Neural crest cell (in vitro differentiated cells): ENCODE data around the gene TYMS. TPM values are rescaled to one million over a fixed set of nuclear protein-coding genes. Genes with fewer than 3 reads are reported as not detected.
A peak's percentile ranks its signal among the peaks of the same experiment; 100 is the strongest.

Experiments used
- DNase-seq: peaks from one replicate; pipeline ENCODE4 v3.0.0; 2021; ENCODE audit warnings: low read depth, mixed read lengths, low spot score
- H3K27ac Mint-ChIP-seq: one replicate; pipeline ENCODE4 v1.8.0; 2021; ENCODE audit warnings: mild to moderate bottlenecking, mixed read lengths; ENCODE audit not compliant: unreplicated experiment
- H3K27me3 Mint-ChIP-seq: 2 replicates; pipeline ENCODE4 v1.8.0; 2021; ENCODE audit warnings: low read depth, mild to moderate bottlenecking, mixed read lengths
- H3K36me3 Mint-ChIP-seq: 2 replicates; pipeline ENCODE4 v1.8.0; 2021; ENCODE audit warnings: low read depth, mild to moderate bottlenecking, mixed read lengths
- H3K4me1 Mint-ChIP-seq: 2 replicates; pipeline ENCODE4 v1.8.0; 2021; ENCODE audit warnings: mixed read lengths
- H3K4me3 Mint-ChIP-seq: one replicate; pipeline ENCODE4 v1.8.0; 2021; ENCODE audit warnings: mild to moderate bottlenecking, mixed read lengths
- H3K9me3 Mint-ChIP-seq: 2 replicates; pipeline ENCODE4 v1.8.0; 2021; ENCODE audit warnings: mixed read lengths
- CTCF ChIP-seq: fragments of 200-600 bp; sonication (generic); conservative IDR thresholded peaks from 2 replicates; pipeline ENCODE4 v1.5.0; 2021; ENCODE audit warnings: antibody characterized with exemption, mild to moderate bottlenecking
- total RNA-seq: library from RNA; stranded (reverse); gene quantifications from 2 replicates; pipeline ENCODE4 v1.2.1, GENCODE V29; 2021

TYMS gene
- total RNA-seq, 1 donor from 2014 or later, result 268 TPM

- peak overlapping the region; percentile 89 for H3K4me3 Mint-ChIP-seq
- DNase-seq, result peak; percentile 19
- TF ChIP-seq CTCF, result no peak
- H3K4me1 Mint-ChIP-seq, result peaks cover 26% of the 10 kb centered on the region
- no peaks in the 10 kb centered on the region for H3K9me3 Mint-ChIP-seq
- peaks cover 4% of the 10 kb centered on the region for H3K36me3 Mint-ChIP-seq
- no peaks in the 10 kb centered on the region for H3K27me3 Mint-ChIP-seq
- H3K27ac Mint-ChIP-seq, result peak overlapping the region; percentile 57
These were observed 54.4 kb downstream of the TYMS start for GRCh38 chr18:711657-712400.

GRCh38 chr18:712401-713134 lies 55.1 kb downstream of the TYMS start, which contains the start of gene ENOSF1:
ENOSF1 (minus strand) TSS chr18:712630; CDS start chr18:712587, 43 bp downstream.
- H3K27me3 Mint-ChIP-seq, result no peaks in the 10 kb centered on the region
- H3K4me3 Mint-ChIP-seq, result peak within 1 kb of the TSS; percentile 89
- H3K36me3 Mint-ChIP-seq, result peaks cover 4% of the 10 kb centered on the region
- TF ChIP-seq CTCF, result peak; percentile 92
- H3K9me3 Mint-ChIP-seq, result no peaks in the 10 kb centered on the region
- DNase-seq, result peak; percentile 88
- peak within 1 kb of the TSS; percentile 57 for H3K27ac Mint-ChIP-seq
- peaks cover 26% of the 10 kb centered on the region for H3K4me1 Mint-ChIP-seq

- H3K9me3 Mint-ChIP-seq, result no peaks in the 10 kb centered on the region
- H3K27ac Mint-ChIP-seq, result no peak overlapping the region
- no peaks in the 10 kb centered on the region for H3K27me3 Mint-ChIP-seq
- no peak for TF ChIP-seq CTCF
- no peak for DNase-seq
- peaks cover 4% of the 10 kb centered on the region for H3K36me3 Mint-ChIP-seq
- H3K4me1 Mint-ChIP-seq, result peaks cover 26% of the 10 kb centered on the region
- H3K4me3 Mint-ChIP-seq, result no peak overlapping the region
These were observed 55.7 kb downstream of the TYMS start for GRCh38 chr18:713135-713490.

DNA sequence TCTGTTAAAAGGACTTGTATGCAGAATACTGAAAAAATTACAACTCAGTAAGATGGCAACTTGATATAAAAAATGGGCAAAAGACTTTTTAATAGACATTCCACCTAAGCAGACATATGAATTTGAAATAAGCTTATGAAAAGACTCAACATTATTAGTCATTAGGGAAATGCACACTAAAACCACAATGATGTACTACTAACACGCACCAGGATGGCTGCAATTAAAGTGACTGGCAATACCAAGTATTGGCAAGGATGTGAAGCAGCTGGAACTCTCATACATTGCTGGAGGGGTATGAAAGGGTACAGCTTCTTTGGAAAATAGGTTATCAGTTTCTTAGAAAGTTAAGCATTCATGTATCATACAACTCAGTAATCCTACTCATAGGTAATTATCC lies 58.2 kb downstream of the TYMS start:
- H3K27ac Mint-ChIP-seq, result no peak overlapping the region
- DNase-seq, result no peak
- peaks cover 10% of the 10 kb centered on the region for H3K4me1 Mint-ChIP-seq
- no peak overlapping the region for H3K4me3 Mint-ChIP-seq
- H3K27me3 Mint-ChIP-seq, result no peaks in the 10 kb centered on the region
- H3K9me3 Mint-ChIP-seq, result no peaks in the 10 kb centered on the region
- TF ChIP-seq CTCF, result no peak
- H3K36me3 Mint-ChIP-seq, result peaks cover 3% of the 10 kb centered on the region

DNA sequence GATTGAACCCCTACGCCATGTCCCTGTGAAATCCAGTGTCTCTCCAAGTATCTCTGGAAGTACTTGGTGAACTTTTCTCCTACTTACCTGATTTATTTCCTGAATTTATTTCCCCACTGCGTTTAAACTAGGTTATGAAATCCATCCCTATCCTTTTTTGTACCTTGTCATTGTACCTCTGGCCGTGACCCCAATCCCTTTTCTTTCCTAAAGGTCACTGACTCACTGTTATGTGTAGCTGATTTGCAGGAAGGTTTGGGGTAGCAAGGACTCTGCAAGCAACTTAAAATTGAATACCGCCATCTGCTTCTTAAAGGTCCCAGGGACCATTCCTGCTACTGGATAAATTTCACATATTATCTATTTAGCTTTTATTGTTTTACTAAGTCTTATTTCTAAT lies 59.5 kb downstream of the TYMS start:
- no peak for TF ChIP-seq CTCF
- H3K27ac Mint-ChIP-seq, result no peak overlapping the region
- no peaks in the 10 kb centered on the region for H3K9me3 Mint-ChIP-seq
- no peaks in the 10 kb centered on the region for H3K27me3 Mint-ChIP-seq
- DNase-seq, result no peak
- H3K36me3 Mint-ChIP-seq, result peaks cover 4% of the 10 kb centered on the region
- no peaks in the 10 kb centered on the region for H3K4me1 Mint-ChIP-seq
- H3K4me3 Mint-ChIP-seq, result no peak overlapping the region

Other genes starting within 250 kb of the TYMS start
- 1.7 and 2.0 TPM in 2 replicates for gene COLEC12, start 157.0 kb upstream of the TYMS start, total RNA-seq
- not detected in 2 replicates for gene CETN1, start 77.3 kb upstream of the TYMS start, total RNA-seq
- 0.50 and 1.0 TPM in 2 replicates for gene CLUL1, start 60.7 kb upstream of the TYMS start, total RNA-seq
- gene ENOSF1, start 55.0 kb downstream of the TYMS start, total RNA-seq, result 78.6 and 83.3 TPM in 2 replicates
- gene YES1, start 154.6 kb downstream of the TYMS start, total RNA-seq, result 54.7 and 58.7 TPM in 2 replicates
- 0.57 and 0.68 TPM in 2 replicates for gene ADCYAP1, start 247.2 kb downstream of the TYMS start, total RNA-seq